GM19372 (cell line): Measurements from ENCODE around the gene SOWAHB.
"Not testable (repeated sequence)": the region's sequence is repeated elsewhere in the genome, so short reads cannot be mapped to it uniquely, and the experiment has no call there.

ENCODE experiments used
- ATAC-seq: cut with Tn5 transposase; IDR thresholded peaks from one replicate; pipeline ENCODE4 v1.9.1; 2021; ENCODE audit warnings: mild to moderate bottlenecking, low read depth, moderate library complexity; ENCODE audit not compliant: unreplicated experiment

The SOWAHB gene

GRCh38 chr4:76896614-76897535 lies 1.1 kb downstream of the SOWAHB start:
- ATAC-seq = peak; percentile 50

GRCh38 chr4:76896048-76896447 lies 1.9 kb downstream of the SOWAHB start:
- ATAC-seq = no peak

- ATAC-seq = no peak
These were observed 2.3 kb downstream of the SOWAHB start for GRCh38 chr4:76895619-76896018.

GRCh38 chr4:76894537-76895255 lies 3.2 kb downstream of the SOWAHB start:
- no peak for ATAC-seq

GRCh38 chr4:76892601-76893000 lies 5.3 kb downstream of the SOWAHB start:
- no peak for ATAC-seq

GRCh38 chr4:76892001-76892400 lies 5.9 kb downstream of the SOWAHB start:
- no peak for ATAC-seq

GRCh38 chr4:76886848-76887441 lies 11.0 kb downstream of the SOWAHB start:
- ATAC-seq = no peak

- no peak for ATAC-seq
These were observed 11.7 kb downstream of the SOWAHB start for GRCh38 chr4:76886214-76886613.

GRCh38 chr4:76883147-76883546 lies 14.8 kb downstream of the SOWAHB start:
- no peak for ATAC-seq

GRCh38 chr4:76882630-76883029 lies 15.3 kb downstream of the SOWAHB start:
- no peak for ATAC-seq

GRCh38 chr4:76881375-76881774 lies 16.6 kb downstream of the SOWAHB start:
- ATAC-seq = no peak

- no peak for ATAC-seq
These were observed 18.1 kb downstream of the SOWAHB start for GRCh38 chr4:76879731-76880364.

GRCh38 chr4:76878641-76879165 lies 19.2 kb downstream of the SOWAHB start:
- not testable (repeated sequence) for ATAC-seq

GRCh38 chr4:76874176-76874575 lies 23.8 kb downstream of the SOWAHB start:
- no peak for ATAC-seq

- no peak for ATAC-seq
These were observed 24.4 kb downstream of the SOWAHB start for GRCh38 chr4:76873495-76873894.

GRCh38 chr4:76872556-76872955 lies 25.4 kb downstream of the SOWAHB start:
- no peak for ATAC-seq

GRCh38 chr4:76868780-76869179 lies 29.2 kb downstream of the SOWAHB start:
- ATAC-seq = not testable (repeated sequence)

- no peak for ATAC-seq
These were observed 29.9 kb downstream of the SOWAHB start for GRCh38 chr4:76867880-76868655.

GRCh38 chr4:76867377-76867776 lies 30.6 kb downstream of the SOWAHB start:
- no peak for ATAC-seq

GRCh38 chr4:76866641-76867040 lies 31.3 kb downstream of the SOWAHB start:
- ATAC-seq = no peak
